Measurements from ENCODE around the gene OR6V1.
A peak's percentile ranks its signal among the peaks of the same experiment; 100 is the strongest.

OR6V1 gene

GRCh38 chr7:143052041-143052440 lies at the start of gene OR6V1:
Gene OR6V1, plus strand, starts transcription at chr7:143052341. Its CDS starts 0 bp downstream, at chr7:143052341.
- Mint-ChIP-seq H3K27me3 (ENCODE audit: low read depth, poor library complexity) (peaks cover 16% of the 10 kb centered on the region), H3K4me1 (peaks cover 46% of the 10 kb centered on the region), H3K36me3 (ENCODE audit: low read depth) (no peaks in the 10 kb centered on the region), H3K9me3 (peaks cover 4% of the 10 kb centered on the region), H3K27ac (peak within 1 kb of the TSS; percentile 12), H3K4me3 (peak within 1 kb of the TSS; percentile 8)
- TF ChIP-seq, protein P1, sequence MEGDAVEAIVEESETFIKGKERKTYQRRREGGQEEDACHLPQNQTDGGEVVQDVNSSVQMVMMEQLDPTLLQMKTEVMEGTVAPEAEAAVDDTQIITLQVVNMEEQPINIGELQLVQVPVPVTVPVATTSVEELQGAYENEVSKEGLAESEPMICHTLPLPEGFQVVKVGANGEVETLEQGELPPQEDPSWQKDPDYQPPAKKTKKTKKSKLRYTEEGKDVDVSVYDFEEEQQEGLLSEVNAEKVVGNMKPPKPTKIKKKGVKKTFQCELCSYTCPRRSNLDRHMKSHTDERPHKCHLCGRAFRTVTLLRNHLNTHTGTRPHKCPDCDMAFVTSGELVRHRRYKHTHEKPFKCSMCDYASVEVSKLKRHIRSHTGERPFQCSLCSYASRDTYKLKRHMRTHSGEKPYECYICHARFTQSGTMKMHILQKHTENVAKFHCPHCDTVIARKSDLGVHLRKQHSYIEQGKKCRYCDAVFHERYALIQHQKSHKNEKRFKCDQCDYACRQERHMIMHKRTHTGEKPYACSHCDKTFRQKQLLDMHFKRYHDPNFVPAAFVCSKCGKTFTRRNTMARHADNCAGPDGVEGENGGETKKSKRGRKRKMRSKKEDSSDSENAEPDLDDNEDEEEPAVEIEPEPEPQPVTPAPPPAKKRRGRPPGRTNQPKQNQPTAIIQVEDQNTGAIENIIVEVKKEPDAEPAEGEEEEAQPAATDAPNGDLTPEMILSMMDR (IDR thresholded peaks at IDR 0.05) = no peak
- no peak for DNase-seq

DNA sequence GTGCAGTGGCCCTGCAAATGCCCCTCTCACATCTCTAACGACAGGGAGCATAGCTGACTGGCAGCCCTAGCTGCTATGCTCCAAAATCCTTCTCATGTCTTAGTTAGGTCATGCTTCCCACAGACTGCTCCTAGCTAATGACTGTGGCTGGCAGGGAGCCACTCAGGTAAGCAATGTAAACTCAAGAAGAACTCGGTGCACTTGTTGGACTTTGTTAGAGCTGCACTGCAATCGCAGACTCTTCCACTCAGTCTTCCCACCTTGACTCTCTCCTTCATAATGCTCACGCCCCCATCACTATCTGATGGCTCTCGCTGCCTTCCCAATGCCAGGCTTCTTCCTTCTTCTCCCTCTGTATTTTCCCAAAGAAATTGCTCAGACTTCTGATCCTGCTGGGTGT lies 49.2 kb upstream of the OR6V1 start:
- Mint-ChIP-seq H3K36me3 (ENCODE audit: low read depth) (no peaks in the 10 kb centered on the region), H3K4me1 (peaks cover 18% of the 10 kb centered on the region)

GRCh38 chr7:143003393-143004051 lies 48.6 kb upstream of the OR6V1 start:
- TF ChIP-seq, protein P1 (IDR thresholded peaks at IDR 0.05) = peak; percentile 74
- Mint-ChIP-seq H3K27ac (peak overlapping the region; percentile 74), H3K9me3 (peaks cover 10% of the 10 kb centered on the region), H3K4me1 (peaks cover 20% of the 10 kb centered on the region), H3K4me3 (peak overlapping the region; percentile 65), H3K36me3 (ENCODE audit: low read depth) (no peaks in the 10 kb centered on the region), H3K27me3 (ENCODE audit: low read depth, poor library complexity) (peaks cover 26% of the 10 kb centered on the region)
- peak; percentile 15 for DNase-seq

More for the DNA sequence above, 49.2 kb upstream of the OR6V1 start:
- H3K9me3 Mint-ChIP-seq = peaks cover 10% of the 10 kb centered on the region
- peaks cover 23% of the 10 kb centered on the region for H3K27me3 Mint-ChIP-seq (ENCODE audit: low read depth, poor library complexity)
- DNase-seq = no peak
- no peak overlapping the region for H3K27ac Mint-ChIP-seq
- H3K4me3 Mint-ChIP-seq = no peak overlapping the region
- TF ChIP-seq, protein P1 (IDR thresholded peaks at IDR 0.05) = no peak

DNA sequence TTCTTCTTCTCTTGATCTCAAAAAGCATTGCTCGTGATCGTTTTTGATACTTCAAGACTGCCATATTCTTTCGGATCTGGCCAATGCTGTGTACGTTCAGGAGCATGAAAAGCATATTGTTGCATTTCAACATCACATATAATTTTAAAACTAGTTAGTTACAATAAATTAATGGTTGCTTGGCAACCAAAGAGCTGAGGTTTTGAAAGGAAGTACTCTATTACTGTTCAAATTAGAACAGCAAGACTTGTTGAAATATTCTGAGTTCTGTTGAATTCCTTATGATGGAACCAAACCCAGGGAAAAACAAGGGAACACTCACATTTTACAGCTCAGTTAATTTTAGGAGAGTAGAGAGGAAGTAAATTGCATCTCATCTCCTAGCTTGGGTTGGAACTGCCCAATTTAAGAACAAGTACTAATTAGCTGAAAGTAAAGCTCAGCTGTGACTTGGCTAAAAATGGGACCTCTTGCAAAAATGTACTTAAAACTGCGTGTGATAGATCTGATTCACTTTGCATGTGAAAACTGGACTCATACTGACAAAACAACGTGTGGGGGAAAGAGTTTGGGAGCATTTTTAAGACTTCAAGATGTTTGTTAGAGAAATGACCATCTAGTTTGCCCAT lies 46.4 kb upstream of the OR6V1 start:
- peaks cover 20% of the 10 kb centered on the region for H3K4me1 Mint-ChIP-seq
- no peaks in the 10 kb centered on the region for H3K36me3 Mint-ChIP-seq (ENCODE audit: low read depth)
- H3K9me3 Mint-ChIP-seq = peaks cover 10% of the 10 kb centered on the region
- DNase-seq = no peak
- peaks cover 26% of the 10 kb centered on the region for H3K27me3 Mint-ChIP-seq (ENCODE audit: low read depth, poor library complexity)
- TF ChIP-seq, protein P1 (IDR thresholded peaks at IDR 0.05) = no peak
- H3K27ac Mint-ChIP-seq = no peak overlapping the region
- H3K4me3 Mint-ChIP-seq = no peak overlapping the region

GRCh38 chr7:143008007-143008901 lies 43.9 kb upstream of the OR6V1 start:
- peak; percentile 88 for DNase-seq
- peaks cover 26% of the 10 kb centered on the region for H3K27me3 Mint-ChIP-seq (ENCODE audit: low read depth, poor library complexity)
- H3K4me1 Mint-ChIP-seq = peaks cover 18% of the 10 kb centered on the region
- TF ChIP-seq, protein P1 (IDR thresholded peaks at IDR 0.05) = peak; percentile 94
- no peak overlapping the region for H3K27ac Mint-ChIP-seq
- peaks cover 2% of the 10 kb centered on the region for H3K9me3 Mint-ChIP-seq
- H3K4me3 Mint-ChIP-seq = no peak overlapping the region
- H3K36me3 Mint-ChIP-seq (ENCODE audit: low read depth) = no peaks in the 10 kb centered on the region
